ENCODE data around the gene C5orf24.
"Not testable (repeated sequence)": the region's sequence is repeated elsewhere in the genome, so short reads cannot be mapped to it uniquely, and the experiment has no call there.

Gene C5orf24

GRCh38 chr5:134845852-134846640 lies at the start of gene C5orf24:
Gene C5orf24, plus strand, starts transcription at chr5:134845968. Its CDS starts 8,933 bp downstream, at chr5:134854901.
- in situ Hi-C loops (cut with HindIII; ENCODE audit: low sequenced_read_pairs) = no loop called here

DNA sequence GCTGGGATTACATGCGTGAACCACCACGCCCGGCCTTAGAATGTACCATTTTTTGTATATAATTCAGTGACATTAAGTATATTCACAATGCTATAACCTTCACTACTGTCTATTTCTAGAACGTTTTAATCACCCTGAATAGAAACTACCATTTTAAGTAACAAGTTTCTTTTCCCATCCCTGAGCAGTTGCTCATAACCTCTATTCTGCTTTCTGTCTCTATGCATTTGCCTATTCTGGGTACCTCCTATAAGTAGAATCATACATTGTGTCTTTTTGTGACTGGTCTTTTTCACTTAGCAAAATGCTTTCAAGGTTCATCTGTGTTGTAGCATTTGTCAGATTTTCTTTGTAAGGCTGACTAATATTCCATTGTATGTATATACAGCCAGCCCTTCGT lies 47.3 kb upstream of the C5orf24 start:
- in situ Hi-C loops (cut with HindIII; ENCODE audit: low sequenced_read_pairs) = no loop called here

- in situ Hi-C loops (cut with HindIII; ENCODE audit: low sequenced_read_pairs) = no loop called here
Measured at GRCh38 chr5:134803821-134804220, 41.9 kb upstream of the C5orf24 start.

DNA sequence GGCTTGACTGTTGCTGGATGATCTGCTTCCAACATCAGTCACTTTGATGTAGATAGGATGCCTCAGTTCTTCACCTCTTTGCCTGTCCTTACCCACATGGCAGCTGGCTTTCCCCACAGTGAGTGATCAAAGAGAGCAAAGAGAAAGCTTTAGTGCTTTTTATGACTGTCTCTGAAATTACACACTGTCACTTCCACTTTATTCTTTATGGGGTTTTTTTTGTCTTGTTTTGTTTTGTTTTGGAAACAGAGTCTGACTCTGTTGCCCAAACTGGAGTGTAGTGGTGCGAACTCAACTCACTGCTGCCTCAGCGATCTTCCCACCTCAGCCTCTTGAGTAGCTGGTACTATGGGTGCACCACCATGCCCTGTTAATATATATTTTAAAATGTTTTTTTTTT lies 32.4 kb upstream of the C5orf24 start:
- in situ Hi-C loops (cut with HindIII; ENCODE audit: low sequenced_read_pairs) = no loop called here

- in situ Hi-C loops (cut with HindIII; ENCODE audit: low sequenced_read_pairs) = no loop called here
Measured at GRCh38 chr5:134813827-134814226, 31.9 kb upstream of the C5orf24 start.

GRCh38 chr5:134817006-134817405 lies 28.8 kb upstream of the C5orf24 start:
- in situ Hi-C loops (cut with HindIII; ENCODE audit: low sequenced_read_pairs) = no loop called here

GRCh38 chr5:134818776-134819175 lies 27.0 kb upstream of the C5orf24 start:
- in situ Hi-C loops (cut with HindIII; ENCODE audit: low sequenced_read_pairs) = no loop called here

DNA sequence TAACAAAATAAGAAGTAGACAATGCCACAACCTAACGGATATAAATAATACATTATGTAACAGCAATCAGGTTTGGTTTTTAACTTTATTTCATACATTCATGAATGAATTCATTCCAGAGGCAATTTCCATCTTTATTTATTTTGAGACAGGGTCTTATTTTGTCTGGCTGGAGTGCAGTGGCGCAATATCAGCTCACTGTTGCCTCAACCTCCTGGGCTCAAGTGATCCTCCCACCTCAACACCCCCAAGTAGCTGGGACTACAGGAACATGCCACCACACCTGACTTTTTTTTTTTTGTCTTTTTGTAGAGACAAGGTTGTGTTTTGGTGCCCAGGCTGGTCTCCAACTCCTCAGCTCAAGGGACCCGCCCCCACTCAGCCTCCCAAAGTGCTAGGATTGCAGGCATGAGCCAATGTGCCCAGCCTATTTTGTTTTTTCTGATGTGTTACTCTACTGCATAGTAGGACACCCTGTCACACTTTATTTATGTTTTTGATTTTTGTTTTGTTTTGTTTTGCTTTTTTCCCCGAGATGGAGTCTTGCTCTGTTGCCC lies 26.3 kb upstream of the C5orf24 start:
- in situ Hi-C loops (cut with HindIII; ENCODE audit: low sequenced_read_pairs) = no loop called here

DNA sequence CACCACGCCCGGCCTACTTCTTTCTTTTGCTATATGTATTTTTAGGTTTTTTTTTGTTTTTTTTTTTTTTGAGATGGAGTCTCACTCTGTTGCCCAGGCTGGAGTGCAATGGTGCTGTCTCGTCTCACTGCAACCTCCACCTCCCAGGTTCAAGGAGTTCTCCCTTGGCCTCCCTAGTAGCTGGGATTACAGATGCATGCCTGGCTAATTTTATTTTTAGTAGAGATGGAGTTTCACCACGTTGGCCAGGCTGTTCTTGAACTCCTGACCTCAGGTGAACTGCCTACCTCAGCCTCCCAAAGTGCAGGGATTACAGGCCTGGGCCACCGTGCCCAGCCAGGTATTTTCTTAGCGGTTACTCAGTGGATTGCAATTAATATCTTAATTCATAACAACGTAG lies 23.9 kb upstream of the C5orf24 start:
- in situ Hi-C loops (cut with HindIII; ENCODE audit: low sequenced_read_pairs) = no loop called here

- in situ Hi-C loops (cut with HindIII; ENCODE audit: low sequenced_read_pairs) = no loop called here
Measured at GRCh38 chr5:134824681-134825080, 21.1 kb upstream of the C5orf24 start.

DNA sequence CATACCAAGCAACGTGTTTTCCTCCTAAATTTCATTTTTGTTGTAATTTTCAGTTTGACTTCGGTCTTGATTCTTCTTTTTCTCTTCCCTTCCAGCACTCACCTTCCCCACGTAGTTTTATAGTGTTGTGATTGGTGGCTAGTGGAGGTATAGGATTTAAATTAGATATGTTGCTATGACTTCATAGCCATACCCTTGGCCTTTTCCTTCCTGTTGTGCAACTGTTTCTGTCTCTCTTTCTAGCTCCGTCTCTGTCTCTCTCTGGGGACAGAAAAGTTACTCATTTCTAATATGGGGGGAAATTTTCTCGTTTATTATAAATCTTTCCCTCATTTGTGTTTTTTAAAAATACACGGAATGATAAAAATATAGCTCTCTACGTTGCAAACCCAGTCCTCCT lies 20.6 kb upstream of the C5orf24 start:
- in situ Hi-C loops (cut with HindIII; ENCODE audit: low sequenced_read_pairs) = no loop called here

DNA sequence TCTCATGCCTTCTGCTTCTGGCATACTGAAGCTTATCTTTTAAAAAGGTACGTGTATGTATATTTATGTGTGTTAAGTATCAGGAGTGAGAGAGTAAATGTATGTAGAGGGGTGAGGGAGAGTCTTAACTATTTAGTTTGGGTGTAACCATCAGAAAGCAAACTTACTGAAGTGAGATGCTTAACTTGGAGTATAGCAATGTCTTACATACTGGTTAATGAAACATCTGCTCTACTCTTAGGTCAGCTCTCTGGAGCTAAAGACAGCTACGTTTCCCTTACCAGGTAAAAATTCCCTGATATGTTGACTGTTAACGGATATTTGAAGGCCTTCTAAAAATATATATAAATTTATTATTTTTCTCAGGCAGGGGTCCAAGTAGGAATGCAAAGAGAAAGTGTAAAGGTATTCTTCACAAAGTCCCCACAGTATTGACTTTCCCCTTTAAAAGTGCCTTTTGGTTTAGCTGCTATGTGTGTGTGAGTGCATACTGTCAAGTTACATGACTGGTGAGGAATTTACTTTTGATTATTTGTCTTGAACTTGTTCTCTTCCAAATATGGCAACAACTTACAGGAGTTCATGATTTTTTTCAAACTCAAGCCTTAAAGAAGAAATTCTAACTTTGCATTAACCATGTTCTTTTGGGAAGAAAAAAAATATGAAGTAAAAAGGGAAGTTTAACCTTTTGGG lies 12.3 kb upstream of the C5orf24 start:
- in situ Hi-C loops (cut with HindIII; ENCODE audit: low sequenced_read_pairs) = no loop called here

DNA sequence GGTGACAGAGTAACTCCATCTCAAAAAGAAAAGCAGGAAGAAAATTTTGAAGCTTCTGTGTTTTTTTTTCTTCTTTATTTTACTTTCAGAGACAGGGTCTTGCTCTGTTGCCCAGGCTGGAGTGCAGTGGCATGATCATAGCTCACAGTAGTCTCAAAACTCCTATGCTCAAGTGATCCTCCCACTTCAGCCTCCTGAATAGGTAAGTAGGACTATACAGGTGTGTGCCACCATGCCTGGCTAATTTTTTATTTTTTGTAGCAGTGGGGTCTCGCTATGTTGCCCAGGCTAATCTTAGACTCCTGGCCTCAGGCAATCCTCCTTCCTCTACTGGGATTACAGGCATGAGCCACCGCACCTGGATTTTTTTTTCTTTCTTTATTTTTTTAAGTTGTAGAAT lies 10.1 kb upstream of the C5orf24 start:
- in situ Hi-C loops (cut with HindIII; ENCODE audit: low sequenced_read_pairs) = no loop called here

GRCh38 chr5:134837530-134838181 lies 8.1 kb upstream of the C5orf24 start:
- in situ Hi-C loops (cut with HindIII; ENCODE audit: low sequenced_read_pairs) = no loop called here

GRCh38 chr5:134838361-134838760 lies 7.4 kb upstream of the C5orf24 start:
- in situ Hi-C loops (cut with HindIII; ENCODE audit: low sequenced_read_pairs) = not testable (repeated sequence)

GRCh38 chr5:134840811-134841210 lies 5.0 kb upstream of the C5orf24 start:
- in situ Hi-C loops (cut with HindIII; ENCODE audit: low sequenced_read_pairs) = no loop called here

GRCh38 chr5:134844252-134844651 lies 1.5 kb upstream of the C5orf24 start:
- in situ Hi-C loops (cut with HindIII; ENCODE audit: low sequenced_read_pairs) = no loop called here

- in situ Hi-C loops (cut with HindIII; ENCODE audit: low sequenced_read_pairs) = no loop called here
Measured at GRCh38 chr5:134845335-134845851, 375 bp upstream of the C5orf24 start.

DNA sequence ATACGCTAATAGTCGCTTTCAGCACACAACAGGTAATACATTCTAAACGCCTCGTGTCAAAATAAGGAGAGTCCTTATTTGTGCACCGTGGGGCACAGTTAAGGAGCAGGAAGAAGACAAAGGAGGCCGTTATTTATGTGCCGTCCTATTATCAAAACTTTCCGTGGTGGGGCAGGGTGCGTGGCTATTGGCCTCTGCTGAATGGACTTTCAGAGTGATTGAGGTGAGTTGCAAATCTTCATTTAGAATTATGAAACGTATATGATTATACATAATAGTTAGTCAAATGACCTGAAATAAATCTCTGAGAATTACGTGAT lies 833 bp downstream of the C5orf24 start:
- in situ Hi-C loops (cut with HindIII; ENCODE audit: low sequenced_read_pairs) = no loop called here

DNA sequence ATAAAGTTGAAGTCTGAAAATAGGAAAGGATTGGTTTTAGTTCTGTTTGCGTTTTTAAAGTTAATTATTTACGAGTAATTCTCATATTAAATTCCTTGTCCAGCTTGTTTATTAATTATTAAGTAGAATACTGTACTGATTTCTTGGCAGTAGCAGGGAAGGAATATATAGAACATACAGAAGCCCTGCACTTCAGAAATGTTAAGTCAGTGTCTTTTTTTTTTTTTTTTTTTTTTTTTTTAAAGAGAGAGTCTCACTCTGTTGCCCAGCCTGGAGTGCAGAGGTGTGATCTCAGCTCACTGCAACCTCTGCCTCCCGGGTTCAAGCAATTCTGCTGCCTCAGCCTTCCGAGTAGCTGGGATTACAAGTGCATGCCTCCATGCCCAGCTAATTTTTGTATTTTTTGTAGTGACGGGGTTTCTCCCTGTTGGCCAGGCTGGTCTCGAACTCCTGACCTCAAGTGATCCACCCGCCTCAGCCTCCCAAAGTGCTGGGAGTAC lies 3.7 kb downstream of the C5orf24 start:
- in situ Hi-C loops (cut with HindIII; ENCODE audit: low sequenced_read_pairs) = not testable (repeated sequence)

GRCh38 chr5:134851307-134851923 lies 5.6 kb downstream of the C5orf24 start:
- in situ Hi-C loops (cut with HindIII; ENCODE audit: low sequenced_read_pairs) = no loop called here
